Stimulated activated CD4-positive, alpha-beta T cell treated with anti-CD3 and anti-CD28 coated beads, Interleukin-15, amount 100 ng/mL, for 1 hour (primary cell): ENCODE measurements around the gene TMEM132C.

Source experiments
- DNase-seq, 2 donors: peaks; one replicate each; pipeline ENCODE4 v3.0.0-alpha.2; 2020; ENCODE audit warnings: low read depth in 1 of 2, low spot score in 1 of 2

Gene TMEM132C

GRCh38 chr12:128755566-128755965, 488.6 kb downstream of the TMEM132C start:
- no peak for DNase-seq
